Astrocyte (in vitro differentiated cells and primary cell): ENCODE data around the gene FGFR3. TPM values are rescaled to one million over a fixed set of nuclear protein-coding genes. Genes with fewer than 3 reads are reported as not detected.

ENCODE experiments used
- DNase-seq: peaks from one replicate; pipeline ENCODE4 v3.0.0-alpha.2; 2010; ENCODE audit warnings: low read depth
- FAIRE-seq: peaks from 2 replicates; lab custom pipeline; 2011; peaks lifted over from hg19 to GRCh38; lab: Jason Lieb, UNC
- H2AFZ ChIP-seq: 2 replicates; pipeline ENCODE4 v1.6.0; 2012; ENCODE audit warnings: low read depth, low read length, inconsistent platforms
- H3K27ac ChIP-seq: 2 replicates; pipeline ENCODE4 v1.5.1; 2011; ENCODE audit warnings: low read depth, low read length, inconsistent platforms
- H3K27me3 ChIP-seq: 2 replicates; pipeline ENCODE4 v1.6.0; 2011; ENCODE audit warnings: low read length, inconsistent platforms; ENCODE audit not compliant: insufficient read depth
- H3K36me3 ChIP-seq: 2 replicates; pipeline ENCODE4 v1.5.1; 2011; ENCODE audit warnings: low read length, inconsistent platforms; ENCODE audit not compliant: insufficient read depth
- H3K4me1 ChIP-seq: 2 replicates; pipeline ENCODE4 v1.5.1; 2011; ENCODE audit warnings: low read length, inconsistent platforms; ENCODE audit not compliant: insufficient read depth
- H3K4me2 ChIP-seq: 2 replicates; pipeline ENCODE4 v1.6.0; 2012; ENCODE audit warnings: low read length, inconsistent platforms
- H3K4me3 ChIP-seq: 2 replicates; pipeline ENCODE4 v1.5.1; 2011; ENCODE audit warnings: low read depth, mild to moderate bottlenecking, low read length, inconsistent platforms; ENCODE audit not compliant: insufficient read depth
- H3K79me2 ChIP-seq: 2 replicates; pipeline ENCODE4 v1.6.0; 2012; ENCODE audit warnings: mild to moderate bottlenecking, low read length, inconsistent platforms; ENCODE audit not compliant: insufficient read depth
- H3K9ac ChIP-seq: 2 replicates; pipeline ENCODE4 v1.6.0; 2012; ENCODE audit warnings: mild to moderate bottlenecking, low read length, inconsistent platforms
- H3K9me3 ChIP-seq: 2 replicates; pipeline ENCODE4 v1.5.1; 2012; ENCODE audit warnings: low read depth, mild to moderate bottlenecking, low read length, inconsistent platforms; ENCODE audit not compliant: insufficient read depth
- H4K20me1 ChIP-seq: 2 replicates; pipeline ENCODE4 v1.6.0; 2012; ENCODE audit warnings: low read length, inconsistent platforms; ENCODE audit not compliant: insufficient read depth
- H3K27ac Mint-ChIP-seq: one replicate; pipeline ENCODE4 v1.8.0; 2021; ENCODE audit warnings: mild to moderate bottlenecking, mixed read lengths; ENCODE audit not compliant: unreplicated experiment
- H3K27me3 Mint-ChIP-seq: one replicate; pipeline ENCODE4 v1.8.0; 2021; ENCODE audit warnings: low read depth, mixed read lengths; ENCODE audit not compliant: unreplicated experiment
- H3K36me3 Mint-ChIP-seq: one replicate; pipeline ENCODE4 v1.8.0; 2021; ENCODE audit warnings: low read depth, mixed read lengths; ENCODE audit not compliant: unreplicated experiment
- H3K4me1 Mint-ChIP-seq: one replicate; pipeline ENCODE4 v1.8.0; 2021; ENCODE audit warnings: low read depth, mixed read lengths; ENCODE audit not compliant: unreplicated experiment
- H3K4me3 Mint-ChIP-seq: one replicate; pipeline ENCODE4 v1.8.0; 2021; ENCODE audit warnings: mild to moderate bottlenecking, moderate library complexity, mixed read lengths; ENCODE audit not compliant: unreplicated experiment
- H3K9me3 Mint-ChIP-seq: one replicate; pipeline ENCODE4 v1.8.0; 2021; ENCODE audit warnings: mild to moderate bottlenecking, mixed read lengths; ENCODE audit not compliant: unreplicated experiment
- EZH2 ChIP-seq: IDR thresholded peaks from 2 replicates; pipeline ENCODE4 v1.6.1; 2012; ENCODE audit warnings: mild to moderate bottlenecking, low read length, inconsistent platforms; ENCODE audit not compliant: insufficient read depth
- total RNA-seq: library from RNA; stranded (reverse); gene quantifications from 2 replicates; pipeline ENCODE4 v1.2.1, GENCODE V29; 2021
- TF ChIP-seq, protein P1 (sequence below): IDR thresholded peaks from 2 replicates; pipeline ENCODE4 v1.5.1; 2011; ENCODE audit warnings: low read depth, mild to moderate bottlenecking, inconsistent platforms, low read length, moderate library complexity; ENCODE audit not compliant: insufficient read depth

Gene FGFR3
- total RNA-seq, 1 donor from 2014 or later = 3.9 TPM

DNA sequence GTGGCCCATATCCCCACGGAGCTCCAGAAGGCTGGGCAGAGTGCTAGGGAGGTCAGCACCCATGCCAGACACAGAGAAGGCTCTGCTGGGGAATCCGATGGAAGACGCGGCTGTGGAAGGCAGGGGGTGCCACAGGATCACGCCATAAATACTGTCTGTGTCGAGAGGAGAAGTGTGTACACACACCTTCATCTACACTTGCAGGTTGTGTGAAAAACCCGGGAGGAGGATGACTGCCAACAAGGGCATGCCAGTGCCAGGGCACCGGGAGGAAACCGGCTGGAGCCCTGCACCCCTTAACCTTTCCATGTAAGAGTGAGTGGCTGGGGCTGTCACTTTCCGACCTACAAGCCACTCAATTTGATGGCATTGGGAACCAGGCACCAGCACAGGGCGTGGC lies 31.7 kb downstream of the FGFR3 start:
- H3K27me3 Mint-ChIP-seq = no peaks in the 10 kb centered on the region
- Histone ChIP-seq H3K79me2 (no peaks in the 10 kb centered on the region), H3K36me3 (peaks cover 15% of the 10 kb centered on the region), H3K4me2 (no peak overlapping the region), H4K20me1 (peaks cover 20% of the 10 kb centered on the region), H3K9me3 (no peaks in the 10 kb centered on the region), H3K27ac (no peak overlapping the region), H3K27me3 (no peaks in the 10 kb centered on the region), H3K4me3 (no peak overlapping the region), H2AFZ (no peak overlapping the region), H3K9ac (no peak overlapping the region), H3K4me1 (no peaks in the 10 kb centered on the region)
- no peak overlapping the region for H3K4me3 Mint-ChIP-seq
- H3K9me3 Mint-ChIP-seq = no peaks in the 10 kb centered on the region
- FAIRE-seq (no peak), DNase-seq (no peak)
- H3K4me1 Mint-ChIP-seq = no peaks in the 10 kb centered on the region
- peaks cover 24% of the 10 kb centered on the region for H3K36me3 Mint-ChIP-seq
- TF ChIP-seq EZH2 = no peak
- TF ChIP-seq, protein P1, sequence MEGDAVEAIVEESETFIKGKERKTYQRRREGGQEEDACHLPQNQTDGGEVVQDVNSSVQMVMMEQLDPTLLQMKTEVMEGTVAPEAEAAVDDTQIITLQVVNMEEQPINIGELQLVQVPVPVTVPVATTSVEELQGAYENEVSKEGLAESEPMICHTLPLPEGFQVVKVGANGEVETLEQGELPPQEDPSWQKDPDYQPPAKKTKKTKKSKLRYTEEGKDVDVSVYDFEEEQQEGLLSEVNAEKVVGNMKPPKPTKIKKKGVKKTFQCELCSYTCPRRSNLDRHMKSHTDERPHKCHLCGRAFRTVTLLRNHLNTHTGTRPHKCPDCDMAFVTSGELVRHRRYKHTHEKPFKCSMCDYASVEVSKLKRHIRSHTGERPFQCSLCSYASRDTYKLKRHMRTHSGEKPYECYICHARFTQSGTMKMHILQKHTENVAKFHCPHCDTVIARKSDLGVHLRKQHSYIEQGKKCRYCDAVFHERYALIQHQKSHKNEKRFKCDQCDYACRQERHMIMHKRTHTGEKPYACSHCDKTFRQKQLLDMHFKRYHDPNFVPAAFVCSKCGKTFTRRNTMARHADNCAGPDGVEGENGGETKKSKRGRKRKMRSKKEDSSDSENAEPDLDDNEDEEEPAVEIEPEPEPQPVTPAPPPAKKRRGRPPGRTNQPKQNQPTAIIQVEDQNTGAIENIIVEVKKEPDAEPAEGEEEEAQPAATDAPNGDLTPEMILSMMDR = no peak
- H3K27ac Mint-ChIP-seq = no peak overlapping the region

DNA sequence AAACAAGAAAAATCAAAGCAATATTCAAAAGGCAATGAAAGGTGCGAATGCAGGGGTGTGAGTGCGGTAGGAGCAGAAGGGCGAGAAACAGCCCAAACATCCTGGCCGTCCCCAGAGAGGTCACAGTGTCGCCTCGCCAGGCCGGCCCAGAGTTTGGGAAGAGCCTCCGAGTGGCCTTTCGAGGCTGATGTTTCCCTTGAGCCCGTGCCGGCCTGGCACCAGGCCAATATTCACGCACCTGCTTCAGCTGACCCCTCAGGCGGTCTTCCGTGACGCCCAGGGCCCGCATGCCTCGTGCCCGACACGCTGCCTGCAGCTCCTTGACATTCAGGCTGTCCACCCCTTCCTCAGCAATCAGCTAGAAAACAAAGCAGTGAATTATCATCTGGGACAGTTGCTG lies 32.2 kb downstream of the FGFR3 start:
- no peak overlapping the region for H2AFZ ChIP-seq
- H3K4me2 ChIP-seq = no peak overlapping the region
- H3K27ac ChIP-seq = no peak overlapping the region
- Mint-ChIP-seq H3K4me1 (no peaks in the 10 kb centered on the region), H3K36me3 (peaks cover 24% of the 10 kb centered on the region), H3K27me3 (no peaks in the 10 kb centered on the region), H3K9me3 (no peaks in the 10 kb centered on the region), H3K27ac (no peak overlapping the region), H3K4me3 (no peak overlapping the region)
- no peaks in the 10 kb centered on the region for H3K27me3 ChIP-seq
- peaks cover 12% of the 10 kb centered on the region for H3K36me3 ChIP-seq
- H3K4me1 ChIP-seq = no peaks in the 10 kb centered on the region
- DNase-seq = no peak
- peaks cover 26% of the 10 kb centered on the region for H4K20me1 ChIP-seq
- FAIRE-seq = no peak
- no peak for TF ChIP-seq EZH2
- TF ChIP-seq, protein P1 = no peak
- no peak overlapping the region for H3K4me3 ChIP-seq
- no peaks in the 10 kb centered on the region for H3K79me2 ChIP-seq
- H3K9me3 ChIP-seq = no peaks in the 10 kb centered on the region
- no peak overlapping the region for H3K9ac ChIP-seq

DNA sequence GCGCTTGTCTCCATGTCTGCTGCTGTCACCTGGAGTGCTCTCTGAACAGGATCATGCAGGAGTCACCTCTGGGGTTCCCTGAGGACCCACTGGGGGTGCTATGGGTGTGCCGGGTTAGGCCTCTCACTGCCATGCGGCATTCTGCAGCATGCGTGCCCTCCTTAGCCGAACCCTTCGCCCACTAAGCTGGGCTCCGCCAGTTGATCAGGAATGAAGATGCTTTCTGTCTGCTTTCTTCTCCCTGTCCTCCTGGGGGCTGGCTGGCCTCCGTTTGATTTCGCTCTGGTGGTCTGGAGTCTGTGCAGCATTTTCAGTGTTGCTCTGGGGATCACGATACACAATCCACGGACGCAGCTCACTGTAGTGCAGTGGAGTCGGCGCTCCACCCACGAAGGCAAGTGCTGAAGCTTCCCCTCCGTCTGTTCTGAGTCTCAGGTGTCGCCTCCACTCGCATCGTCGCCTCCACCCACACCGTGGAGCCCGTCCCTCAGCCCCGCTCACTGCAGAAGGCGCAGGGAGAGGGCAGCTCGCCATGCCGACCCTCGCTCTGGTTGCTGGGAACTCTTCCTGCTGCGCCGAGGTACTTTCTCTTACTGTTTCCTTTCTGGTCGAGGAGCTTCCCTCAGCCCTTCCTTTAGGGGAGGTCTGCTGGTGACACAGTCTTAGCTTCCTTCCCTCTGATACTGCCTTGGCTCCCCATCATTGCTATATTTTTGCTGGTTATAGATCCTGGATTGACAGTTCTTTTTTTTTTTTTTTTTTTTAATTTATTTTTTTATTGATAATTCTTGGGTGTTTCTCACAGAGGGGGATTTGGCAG lies 33.6 kb downstream of the FGFR3 start:
- H3K27me3 Mint-ChIP-seq = no peaks in the 10 kb centered on the region
- Histone ChIP-seq H3K4me2 (no peak overlapping the region), H3K27ac (no peak overlapping the region), H2AFZ (no peak overlapping the region), H3K4me1 (no peaks in the 10 kb centered on the region), H3K9ac (no peak overlapping the region), H4K20me1 (peaks cover 29% of the 10 kb centered on the region), H3K9me3 (no peaks in the 10 kb centered on the region), H3K4me3 (no peak overlapping the region), H3K79me2 (no peaks in the 10 kb centered on the region), H3K36me3 (peaks cover 14% of the 10 kb centered on the region), H3K27me3 (no peaks in the 10 kb centered on the region)
- DNase-seq = no peak
- no peak for FAIRE-seq
- H3K27ac Mint-ChIP-seq = no peak overlapping the region
- TF ChIP-seq EZH2 = no peak
- TF ChIP-seq, protein P1 = no peak
- no peak overlapping the region for H3K4me3 Mint-ChIP-seq
- H3K36me3 Mint-ChIP-seq = peaks cover 24% of the 10 kb centered on the region
- H3K4me1 Mint-ChIP-seq = no peaks in the 10 kb centered on the region
- no peaks in the 10 kb centered on the region for H3K9me3 Mint-ChIP-seq
